CD8-positive, alpha-beta memory T cell (primary cell): ENCODE data around the gene INKA2. TPM values are rescaled to one million over a fixed set of nuclear protein-coding genes. Genes with fewer than 3 reads are reported as not detected.
A peak's percentile ranks its signal among the peaks of the same experiment; 100 is the strongest.

ENCODE experiments used
- CTCF ChIA-PET: fragments of 350-600 bp; sonication (Branson Sonifier 250); formaldehyde crosslinking; loops from one replicate; lab custom pipeline; 2021; ENCODE audit warnings: antibody characterized with exemption; lab: Charles Lee
- POLR2A ChIA-PET: fragments of 350-600 bp; sonication (Branson Sonifier 250); formaldehyde crosslinking; loops from one replicate; lab custom pipeline; 2021; ENCODE audit warnings: antibody characterized with exemption; lab: Charles Lee
- DNase-seq, 5 donors: peaks; one replicate each; pipeline versions ENCODE4 v3.0.0 to v3.0.0-alpha.2; 2020 to 2022; ENCODE audit warnings: mixed read lengths in 1 of 5
- H3K27ac ChIP-seq: one replicate; pipeline ENCODE4 v1.7.0; 2013; ENCODE audit warnings: low read depth, mild to moderate bottlenecking, low read length, moderate library complexity
- H3K27me3 ChIP-seq: 2 replicates; pipeline ENCODE4 v1.7.0; 2013; ENCODE audit warnings: low read length, mild to moderate bottlenecking; ENCODE audit not compliant: insufficient read depth, poor library complexity, severe bottlenecking
- H3K36me3 ChIP-seq: 2 replicates; pipeline ENCODE4 v1.7.0; 2013; ENCODE audit warnings: mild to moderate bottlenecking, low read length, moderate library complexity; ENCODE audit not compliant: insufficient read depth
- H3K4me1 ChIP-seq: 2 replicates; pipeline ENCODE4 v1.7.0; 2013; ENCODE audit warnings: mild to moderate bottlenecking, low read length, moderate library complexity; ENCODE audit not compliant: insufficient read depth
- H3K4me3 ChIP-seq: 2 replicates; pipeline ENCODE4 v1.7.0; 2013; ENCODE audit warnings: mild to moderate bottlenecking, low read length
- H3K9me3 ChIP-seq: 2 replicates; pipeline ENCODE4 v1.7.0; 2013; ENCODE audit warnings: mild to moderate bottlenecking, low read length
- H3K27ac Mint-ChIP-seq, 8 donors: one replicate each; pipeline ENCODE4 v1.8.0; 2020 to 2021; ENCODE audit warnings: mixed read lengths in 8 of 8, mild to moderate bottlenecking in 6 of 8, inconsistent platforms in 3 of 8, moderate library complexity in 3 of 8
- H3K27me3 Mint-ChIP-seq, 2 donors: one replicate each; pipeline ENCODE4 v1.8.0; 2020 to 2021; ENCODE audit warnings: mixed read lengths in 2 of 2, mild to moderate bottlenecking in 1 of 2, moderate library complexity in 1 of 2
- H3K36me3 Mint-ChIP-seq, 3 donors: one replicate each; pipeline ENCODE4 v1.8.0; 2020 to 2021; ENCODE audit warnings: mixed read lengths in 3 of 3, inconsistent platforms in 1 of 3, mild to moderate bottlenecking in 1 of 3
- H3K4me1 Mint-ChIP-seq, 3 donors: one replicate each; pipeline ENCODE4 v1.8.0; 2020 to 2021; ENCODE audit warnings: mixed read lengths in 3 of 3, inconsistent platforms in 1 of 3, mild to moderate bottlenecking in 1 of 3
- H3K4me3 Mint-ChIP-seq, 7 donors: one replicate each; pipeline ENCODE4 v1.8.0; 2020 to 2021; ENCODE audit warnings: mixed read lengths in 7 of 7, mild to moderate bottlenecking in 6 of 7, moderate library complexity in 4 of 7, inconsistent platforms in 2 of 7
- H3K9me3 Mint-ChIP-seq, 5 donors: one replicate each; pipeline ENCODE4 v1.8.0; 2020 to 2022; ENCODE audit warnings: mixed read lengths in 5 of 5, mild to moderate bottlenecking in 3 of 5, moderate library complexity in 2 of 5, inconsistent platforms in 1 of 5
- polyA plus RNA-seq: library from polyadenylated mRNA; unstranded; fragments of 300-500 nt; fragmentation: Illumina TruSeq; gene quantifications from one replicate; pipeline ENCODE4 v1.2.3, GENCODE V29; 2021
- total RNA-seq, 2 experiments: library from RNA; stranded (reverse); gene quantifications; one replicate each; pipeline ENCODE4 v1.2.3, GENCODE V29; 2021

INKA2 gene
- total and polyA plus RNA-seq, 3 experiments from 2014 or later: 1.8 to 3.8 TPM; not detected in 1

DNA sequence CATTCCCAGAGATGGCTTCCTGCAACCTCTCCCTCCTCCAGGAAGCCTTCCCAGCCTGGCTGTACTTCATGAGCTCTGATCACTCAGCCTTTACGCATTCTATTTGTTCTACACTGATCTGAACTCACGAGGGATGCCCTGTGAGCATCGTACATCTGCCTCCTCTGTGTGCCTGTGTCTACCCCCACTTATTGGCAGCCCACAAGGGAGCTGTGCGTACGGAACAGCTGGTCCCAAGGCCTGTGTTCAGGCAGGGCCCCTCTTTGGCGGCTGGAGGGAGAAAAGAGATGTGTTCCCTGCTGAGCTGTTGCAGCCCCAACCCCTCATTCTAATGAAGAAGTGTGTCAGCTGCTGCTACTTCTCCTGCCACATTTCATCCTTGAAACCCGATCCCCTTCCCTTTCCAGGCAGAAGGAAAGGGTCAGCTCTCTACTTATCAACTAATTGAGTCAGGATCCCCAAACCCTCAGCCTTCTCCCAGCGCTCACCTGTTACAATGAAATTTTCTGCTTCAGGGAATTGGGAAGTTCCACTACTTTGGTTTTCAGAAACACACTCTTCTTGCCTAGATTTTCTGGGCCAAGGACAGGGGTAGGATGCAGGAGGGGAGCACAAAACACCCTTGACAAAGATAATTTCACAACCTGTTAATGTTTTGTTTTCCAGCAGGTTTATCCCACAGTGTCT, 3.2 kb downstream of the INKA2 start:
- Histone ChIP-seq H3K4me3 (no peak overlapping the region), H3K36me3 (no peaks in the 10 kb centered on the region), H3K9me3 (no peaks in the 10 kb centered on the region), H3K4me1 (peaks cover 22% of the 10 kb centered on the region), H3K27ac (no peak overlapping the region), H3K27me3 (peaks cover 26% of the 10 kb centered on the region)
- ChIA-PET POLR2A (no interaction called here), CTCF (interaction anchor here (1.3 to 4.2 kb wide), 4 partner anchors 19 to 229 kb away, joined by 3 to 15 read pairs (median 10); no protein-coding TSS in a partner anchor)
- no peak overlapping the region for H3K27ac Mint-ChIP-seq
- peaks cover 0 to 5% (median 0%) of the 10 kb centered on the region in 3 donors for H3K36me3 Mint-ChIP-seq
- H3K9me3 Mint-ChIP-seq: no peaks in the 10 kb centered on the region
- H3K4me3 Mint-ChIP-seq: no peak overlapping the region
- H3K27me3 Mint-ChIP-seq: peaks cover 14% of the 10 kb centered on the region in 2 donors
- DNase-seq: no peak
- peaks cover 15 to 25% (median 16%) of the 10 kb centered on the region in 3 donors for H3K4me1 Mint-ChIP-seq

DNA sequence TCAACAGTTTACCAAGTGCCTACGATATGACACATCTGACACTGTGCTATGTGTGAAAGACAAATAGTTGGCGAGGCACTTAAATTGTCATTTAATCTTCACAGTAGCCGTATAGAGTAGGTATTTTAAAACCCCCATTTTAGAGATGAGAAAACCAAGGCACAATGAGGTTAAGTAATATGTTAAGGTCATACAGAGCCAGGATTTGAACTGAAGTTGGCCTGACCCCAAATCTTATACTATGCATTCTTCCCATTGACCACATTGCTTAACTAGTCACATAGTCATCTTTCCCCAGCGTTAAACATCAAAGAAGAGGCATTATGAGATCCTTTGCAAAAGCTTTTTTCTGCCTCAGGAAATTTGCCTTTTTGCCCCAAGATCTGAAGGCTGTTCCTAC, 3.9 kb downstream of the INKA2 start:
- Histone ChIP-seq H3K4me3 (no peak overlapping the region), H3K27me3 (peaks cover 26% of the 10 kb centered on the region), H3K9me3 (no peaks in the 10 kb centered on the region), H3K27ac (no peak overlapping the region), H3K4me1 (peaks cover 19% of the 10 kb centered on the region), H3K36me3 (no peaks in the 10 kb centered on the region)
- ChIA-PET POLR2A (no interaction called here), CTCF (interaction anchor here (1.1 to 1.8 kb wide), 3 partner anchors 8 to 21 kb away, joined by 3 to 8 read pairs (median 5); no protein-coding TSS in a partner anchor)
- DNase-seq: no peak
- H3K4me3 Mint-ChIP-seq: no peak overlapping the region
- H3K4me1 Mint-ChIP-seq: peaks cover 14 to 19% (median 16%) of the 10 kb centered on the region in 3 donors
- H3K36me3 Mint-ChIP-seq: peaks cover 0 to 5% (median 2%) of the 10 kb centered on the region in 3 donors
- H3K27me3 Mint-ChIP-seq: peaks cover 8 to 9% of the 10 kb centered on the region in 2 donors
- no peak overlapping the region for H3K27ac Mint-ChIP-seq
- H3K9me3 Mint-ChIP-seq: no peaks in the 10 kb centered on the region

DNA sequence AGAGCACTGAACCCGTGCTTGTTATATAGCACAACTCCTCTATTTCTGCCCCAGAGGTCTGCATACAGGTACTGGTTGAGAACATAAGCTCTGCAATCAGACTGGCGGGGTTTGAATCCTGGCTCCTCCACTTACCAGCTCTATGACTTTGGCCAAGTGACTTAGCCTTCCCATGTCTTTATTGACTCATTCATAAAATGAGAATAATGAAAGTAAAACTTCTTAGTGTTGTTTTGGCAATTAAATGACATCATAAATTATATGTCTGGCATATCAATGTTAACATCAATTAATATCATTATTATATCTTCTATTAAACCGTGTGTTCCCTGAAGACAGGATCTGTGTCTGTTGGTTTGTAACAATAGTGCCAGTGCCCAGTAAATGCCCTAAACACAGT, 4.3 kb downstream of the INKA2 start:
- no peak overlapping the region for H3K27ac Mint-ChIP-seq
- H3K36me3 ChIP-seq: no peaks in the 10 kb centered on the region
- no peak overlapping the region for H3K4me3 ChIP-seq
- peaks cover 0 to 5% (median 2%) of the 10 kb centered on the region in 3 donors for H3K36me3 Mint-ChIP-seq
- H3K27me3 ChIP-seq: peaks cover 22% of the 10 kb centered on the region
- no peaks in the 10 kb centered on the region for H3K9me3 ChIP-seq
- POLR2A ChIA-PET: no interaction called here
- H3K27ac ChIP-seq: no peak overlapping the region
- peaks cover 6 to 9% of the 10 kb centered on the region in 2 donors for H3K27me3 Mint-ChIP-seq
- no peak for DNase-seq
- H3K4me3 Mint-ChIP-seq: no peak overlapping the region
- H3K4me1 ChIP-seq: peaks cover 14% of the 10 kb centered on the region
- CTCF ChIA-PET: interaction anchor here (1.1 to 1.8 kb wide), 2 partner anchors 9 to 20 kb away, joined by 3 to 5 read pairs; no protein-coding TSS in a partner anchor
- H3K4me1 Mint-ChIP-seq: peaks cover 11 to 16% (median 13%) of the 10 kb centered on the region in 3 donors
- no peaks in the 10 kb centered on the region for H3K9me3 Mint-ChIP-seq

DNA sequence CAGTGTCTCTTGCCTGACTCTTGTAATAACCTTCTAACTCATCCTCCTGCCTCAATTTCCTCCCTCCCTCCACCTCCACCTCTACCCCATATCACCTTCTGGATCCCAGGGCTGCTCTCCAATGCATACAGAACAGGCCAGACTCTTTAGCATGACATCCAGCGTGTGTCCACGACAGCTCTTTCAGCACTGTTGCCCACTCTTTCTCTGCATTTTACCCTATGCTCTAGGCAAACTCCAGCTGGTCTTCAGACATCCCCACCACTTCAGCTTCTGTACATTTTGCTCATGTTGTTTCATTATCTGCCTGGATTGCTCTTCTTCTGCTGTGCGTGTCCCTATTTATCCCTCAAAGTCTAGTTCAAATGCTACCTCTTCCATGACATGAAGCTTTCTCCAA, 4.8 kb downstream of the INKA2 start:
- Histone ChIP-seq H3K36me3 (no peaks in the 10 kb centered on the region), H3K4me1 (peaks cover 11% of the 10 kb centered on the region), H3K4me3 (no peak overlapping the region), H3K27ac (no peak overlapping the region), H3K27me3 (peaks cover 21% of the 10 kb centered on the region), H3K9me3 (no peaks in the 10 kb centered on the region)
- CTCF ChIA-PET: interaction anchor here (1.1 to 1.8 kb wide), 2 partner anchors 9 to 20 kb away, joined by 3 to 5 read pairs; no protein-coding TSS in a partner anchor
- no peaks in the 10 kb centered on the region for H3K9me3 Mint-ChIP-seq
- H3K27ac Mint-ChIP-seq: no peak overlapping the region
- peaks cover 0 to 4% (median 2%) of the 10 kb centered on the region in 3 donors for H3K36me3 Mint-ChIP-seq
- POLR2A ChIA-PET: no interaction called here
- peaks cover 9 to 14% (median 10%) of the 10 kb centered on the region in 3 donors for H3K4me1 Mint-ChIP-seq
- H3K27me3 Mint-ChIP-seq: peaks cover 4 to 9% of the 10 kb centered on the region in 2 donors
- no peak for DNase-seq
- H3K4me3 Mint-ChIP-seq: no peak overlapping the region

DNA sequence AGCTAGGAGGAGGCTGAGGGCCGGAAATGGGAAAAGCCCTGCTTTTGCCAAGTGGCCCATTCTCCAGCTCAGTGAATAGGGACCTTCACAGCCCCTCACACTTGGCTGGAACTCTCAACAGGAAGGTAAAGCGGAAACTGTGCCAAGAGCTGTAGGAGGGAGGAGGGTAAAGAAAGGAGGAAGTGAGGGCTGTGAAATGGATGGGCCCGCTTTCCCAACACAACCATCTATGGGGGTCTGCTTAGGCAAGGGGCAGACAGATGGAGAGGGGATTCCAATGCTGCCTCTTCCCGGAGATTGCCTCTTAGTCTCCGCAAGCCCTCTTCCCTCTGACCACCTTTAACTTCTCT, 5.2 kb downstream of the INKA2 start:
- H3K36me3 Mint-ChIP-seq: peaks cover 0 to 4% (median 2%) of the 10 kb centered on the region in 3 donors
- peaks cover 4 to 9% of the 10 kb centered on the region in 2 donors for H3K27me3 Mint-ChIP-seq
- ChIA-PET POLR2A (no interaction called here), CTCF (interaction anchor here (1.8 kb wide), 1 partner anchor 19 kb away, joined by 5 read pairs; no protein-coding TSS in a partner anchor)
- Histone ChIP-seq H3K9me3 (no peaks in the 10 kb centered on the region), H3K4me1 (peaks cover 11% of the 10 kb centered on the region), H3K27ac (no peak overlapping the region), H3K36me3 (no peaks in the 10 kb centered on the region), H3K4me3 (no peak overlapping the region), H3K27me3 (peaks cover 21% of the 10 kb centered on the region)
- no peaks in the 10 kb centered on the region for H3K9me3 Mint-ChIP-seq
- no peak overlapping the region for H3K4me3 Mint-ChIP-seq
- H3K4me1 Mint-ChIP-seq: peaks cover 9 to 14% (median 10%) of the 10 kb centered on the region in 3 donors
- no peak overlapping the region for H3K27ac Mint-ChIP-seq
- no peak for DNase-seq

DNA sequence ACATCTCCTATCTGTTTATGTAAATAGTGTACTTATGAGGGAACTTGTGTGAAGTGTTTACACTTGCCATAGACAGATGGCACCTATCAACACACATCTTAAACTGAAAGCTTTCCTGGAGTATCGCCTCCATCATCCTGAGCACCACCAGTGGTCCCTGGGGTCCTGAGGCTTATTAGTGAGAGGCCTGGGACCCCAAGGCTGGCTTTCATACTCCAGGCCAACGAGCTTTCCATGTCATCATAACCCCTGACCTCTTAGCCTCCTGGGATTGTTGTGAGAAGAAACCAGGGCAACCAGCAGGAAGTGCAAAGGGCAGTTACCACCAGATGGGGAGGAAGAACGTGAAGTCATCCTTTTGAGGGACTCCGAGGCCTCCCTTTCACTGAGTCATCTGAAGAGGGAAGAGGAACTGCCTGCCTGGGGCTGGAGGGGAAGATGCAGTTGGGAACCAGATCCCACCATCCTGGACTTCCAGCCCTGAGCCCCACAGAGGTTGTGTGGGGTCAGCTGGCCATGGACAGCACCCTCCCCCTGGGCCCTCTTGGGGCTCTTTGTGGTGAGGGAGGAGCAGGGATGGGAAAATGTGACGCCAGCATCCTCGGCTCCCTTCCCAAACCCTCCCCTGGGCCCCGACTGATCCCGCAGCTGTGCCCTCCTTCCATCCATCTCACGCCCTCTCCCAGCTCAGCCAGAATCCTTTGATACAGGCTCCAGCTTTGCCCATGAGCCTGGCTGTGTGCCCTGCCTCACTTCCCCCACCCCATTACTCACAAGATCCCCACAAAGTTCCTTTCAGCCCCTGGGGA, 5.8 kb downstream of the INKA2 start:
- peak overlapping the region in 1 of 8 donors; percentile 31 for H3K27ac Mint-ChIP-seq
- Histone ChIP-seq H3K27ac (no peak overlapping the region), H3K4me1 (peaks cover 9% of the 10 kb centered on the region), H3K27me3 (peaks cover 21% of the 10 kb centered on the region), H3K4me3 (no peak overlapping the region), H3K36me3 (no peaks in the 10 kb centered on the region), H3K9me3 (no peaks in the 10 kb centered on the region)
- ChIA-PET CTCF (interaction anchor here (1.8 kb wide), 1 partner anchor 19 kb away, joined by 5 read pairs; no protein-coding TSS in a partner anchor), POLR2A (no interaction called here)
- no peaks in the 10 kb centered on the region for H3K9me3 Mint-ChIP-seq
- H3K4me3 Mint-ChIP-seq: no peak overlapping the region
- peaks cover 0 to 2% (median 1%) of the 10 kb centered on the region in 3 donors for H3K36me3 Mint-ChIP-seq
- DNase-seq: no peak
- peaks cover 0 to 7% of the 10 kb centered on the region in 2 donors for H3K27me3 Mint-ChIP-seq
- H3K4me1 Mint-ChIP-seq: peaks cover 7 to 10% (median 10%) of the 10 kb centered on the region in 3 donors

DNA sequence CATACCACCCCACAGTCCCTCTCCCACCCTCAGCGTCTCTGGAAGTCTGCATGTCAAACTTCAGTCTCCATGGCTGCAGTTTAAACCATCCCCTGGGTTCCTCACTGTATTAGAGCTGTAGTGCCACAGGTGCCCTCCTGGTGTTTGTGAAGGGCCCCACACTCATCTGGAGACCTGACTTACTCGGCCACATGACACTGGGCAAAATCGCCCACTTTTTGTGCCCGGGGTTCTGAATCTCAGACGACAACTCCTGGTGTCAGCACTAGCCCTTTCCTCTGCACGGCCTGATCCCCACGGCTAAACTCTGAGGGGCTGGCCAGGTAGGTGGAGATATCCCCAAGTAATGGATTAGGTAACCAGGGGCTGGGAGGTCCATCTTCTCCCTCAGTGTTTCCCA, 6.5 kb downstream of the INKA2 start:
- DNase-seq: no peak
- Histone ChIP-seq H3K9me3 (no peaks in the 10 kb centered on the region), H3K27me3 (peaks cover 14% of the 10 kb centered on the region), H3K27ac (no peak overlapping the region), H3K36me3 (no peaks in the 10 kb centered on the region), H3K4me1 (peaks cover 2% of the 10 kb centered on the region), H3K4me3 (no peak overlapping the region)
- peaks cover 2 to 4% (median 4%) of the 10 kb centered on the region in 3 donors for H3K4me1 Mint-ChIP-seq
- ChIA-PET CTCF (interaction anchor here (1.0 to 1.4 kb wide), 2 partner anchors 16 to 37 kb away, joined by 3 to 4 read pairs; no protein-coding TSS in a partner anchor), POLR2A (no interaction called here)
- peaks cover 0 to 2% (median 0%) of the 10 kb centered on the region in 3 donors for H3K36me3 Mint-ChIP-seq
- H3K9me3 Mint-ChIP-seq: no peaks in the 10 kb centered on the region
- no peak overlapping the region for H3K4me3 Mint-ChIP-seq
- peaks cover 0 to 7% of the 10 kb centered on the region in 2 donors for H3K27me3 Mint-ChIP-seq
- peak overlapping the region in 1 of 8 donors; percentile 40 for H3K27ac Mint-ChIP-seq
